ENCODE results near the gene IRF7. TPM values are rescaled to one million over a fixed set of nuclear protein-coding genes. Genes with fewer than 3 reads are reported as not detected.

IRF7 gene
- total and polyA plus RNA-seq, 2 of the 4 experiments (the other 2 are of a cell fraction) = 1.6 to 4.5 TPM

- Histone ChIP-seq H2BK15ac (ENCODE audit: low read depth, low read length) (no peak within 1 kb of the TSS), H3K36me3 (ENCODE audit: control insufficient read depth, insufficient read depth, low read length) (peaks cover 4% of the 10 kb centered on the region), H2AK5ac (ENCODE audit: low read depth, low read length) (no peak within 1 kb of the TSS), H3K18ac (ENCODE audit: low read depth, low read length) (no peak within 1 kb of the TSS), H3K9me1 (ENCODE audit: insufficient read depth, low read length) (no peaks in the 10 kb centered on the region), H3K4me1 (ENCODE audit: control insufficient read depth, insufficient read depth, low read length) (peaks cover 10% of the 10 kb centered on the region; the same call in 1 of the 2 replicates), H3K4me3 (ENCODE audit: insufficient read depth, low read depth, low read length) (peak within 1 kb of the TSS; percentile 23; the same call in 1 of the 2 replicates), H2BK120ac (ENCODE audit: low read depth, low read length) (no peak within 1 kb of the TSS), H3K79me1 (ENCODE audit: low read depth in 1 of 2, low read length in 2 of 2) (no peaks in the 10 kb centered on the region), H3K27ac (ENCODE audit: insufficient read depth, low read length) (no peak within 1 kb of the TSS), H2BK5ac (ENCODE audit: low read depth, low read length, poor library complexity, severe bottlenecking) (no peak within 1 kb of the TSS), H3K56ac (ENCODE audit: extremely low read depth, insufficient read depth, low read length) (no peak within 1 kb of the TSS), H4K91ac (ENCODE audit: insufficient read depth, low read depth, low read length) (no peak within 1 kb of the TSS), H3K4me2 (ENCODE audit: low read depth, low read length) (peak within 1 kb of the TSS; percentile 72), H3K23ac (ENCODE audit: low read depth, low read length) (no peak within 1 kb of the TSS), H3K9me3 (ENCODE audit: control insufficient read depth, insufficient read depth, low read length) (no peaks in the 10 kb centered on the region), H4K20me1 (ENCODE audit: insufficient read depth, low read length) (peaks cover 41% of the 10 kb centered on the region), H3K9ac (ENCODE audit: low read depth, low read length) (no peak within 1 kb of the TSS), H3K14ac (replicated peaks; ENCODE audit: low read depth, low read length) (no peak within 1 kb of the TSS), H2AFZ (replicated peaks; ENCODE audit: low read length, poor library complexity) (peak within 1 kb of the TSS; percentile 79), H3K4ac (ENCODE audit: low read depth, low read length) (no peak within 1 kb of the TSS), H4K8ac (ENCODE audit: low read depth in 2 of 2, low read length in 2 of 2) (no peak within 1 kb of the TSS; a peak in 1 of 4 replicates), H3K27me3 (ENCODE audit: control insufficient read depth, insufficient read depth, low read length) (peaks cover 16% of the 10 kb centered on the region; the same call in 1 of the 2 replicates), H2AK9ac (replicated peaks; ENCODE audit: low read depth, low read length, poor library complexity) (peak within 1 kb of the TSS; percentile 42), H4K5ac (ENCODE audit: low read depth, low read length) (no peak within 1 kb of the TSS; the same call in 1 of the 2 replicates), H2BK20ac (ENCODE audit: low read depth, low read length) (no peak within 1 kb of the TSS)
- 14% methylated on average over 50 of the region's 100 CpGs; no CpG with 5 or more reads in 1 of the 2 experiments for WGBS, 2 experiments (ENCODE audit: extremely low coverage in 2 of 2, insufficient read length in 1 of 2)
- no TSS peak for BruUV-seq (replicated peaks)
- ChIA-PET CTCF (no interaction called here), POLR2A (ENCODE audit: unreplicated experiment) (no interaction called here)
- intact Hi-C loops (cut with micrococcal nuclease) (no loop called here), in situ Hi-C loops (cut with MboI; ENCODE audit: low sequenced_read_pairs) (no loop called here), dilution Hi-C loops (cut with HindIII; ENCODE audit: low sequenced_read_pairs, unreplicated experiment) (no loop called here)
- peak; percentile 37 for DNase-seq
- TF ChIP-seq NFE2L2 (IDR thresholded peaks at IDR 0.05; ENCODE audit: low read depth, low read length) (no peak), BHLHE40 (IDR thresholded peaks at IDR 0.05; ENCODE audit: low read depth, low read length) (peak; percentile 38; the same call in 1 of the 2 replicates), USF2 (IDR thresholded peaks at IDR 0.05; ENCODE audit: low read depth, low read length) (peak; percentile 44; the same call in 1 of the 2 replicates)
- ATAC-seq (ENCODE audit: low read depth) = peak; percentile 93
Observed at GRCh38 chr11:636511-637332, 21.0 kb upstream of the IRF7 start, which contains the start of gene DRD4. Gene DRD4 (plus strand): TSS chr11:637269. CDS start chr11:637305, 36 bp downstream.
